ENCODE data around the gene COPA. TPM values are rescaled to one million over a fixed set of nuclear protein-coding genes. Genes with fewer than 3 reads are reported as not detected.

The COPA gene
- polyA plus RNA-seq, 1 of the 3 experiments (the other 2 are of a cell fraction) = 91.4 TPM

DNA sequence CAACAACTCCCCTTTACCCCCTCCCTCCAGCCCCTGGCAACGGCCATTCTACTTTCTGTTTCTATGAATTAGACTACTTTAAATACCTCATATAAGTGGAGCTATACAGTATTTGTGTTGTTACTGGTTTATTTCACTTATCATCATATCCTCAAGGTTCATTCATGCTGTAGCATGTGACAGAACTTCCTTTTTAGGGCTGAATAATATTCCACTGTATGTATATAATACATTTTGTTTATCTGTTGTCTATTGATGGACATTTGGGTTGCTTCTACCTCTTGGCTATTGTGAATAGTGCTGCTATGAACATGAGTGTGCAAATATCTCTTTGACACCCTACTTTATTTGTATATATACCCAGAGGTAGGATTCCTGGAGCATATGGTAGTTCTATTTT, 26.0 kb upstream of the COPA start:
- POLR2A ChIA-PET = no interaction called here
- Histone ChIP-seq H3K4me2 (no peak overlapping the region), H3F3A (replicated peaks; ENCODE audit: insufficient read depth) (no peaks in the 10 kb centered on the region), H3K9me2 (no peaks in the 10 kb centered on the region), H4K20me1 (ENCODE audit: insufficient read depth) (no peaks in the 10 kb centered on the region), H3K36me3 (replicated peaks in 1 of 2; ENCODE audit: control insufficient read depth in 1 of 2, insufficient read depth in 2 of 2, low read length in 1 of 2) (no peaks in the 10 kb centered on the region), H3K27me3 (ENCODE audit: insufficient read depth) (no peaks in the 10 kb centered on the region), H3K9ac (no peak overlapping the region), H3K27ac (ENCODE audit: low read depth in 2 of 2, low read length in 1 of 2) (no peak overlapping the region), H3K9me3 (no peaks in the 10 kb centered on the region), H3K4me1 (ENCODE audit: control insufficient read depth in 1 of 2, insufficient read depth in 2 of 2, low read depth in 1 of 2, low read length in 1 of 2) (no peaks in the 10 kb centered on the region), H2AFZ (ENCODE audit: low read depth) (no peak overlapping the region), H3K79me2 (ENCODE audit: insufficient read depth) (no peaks in the 10 kb centered on the region), H3K4me3 (ENCODE audit: low read depth in 2 of 2, low read length in 1 of 2) (no peak overlapping the region)
- TF ChIP-seq, protein P1, sequence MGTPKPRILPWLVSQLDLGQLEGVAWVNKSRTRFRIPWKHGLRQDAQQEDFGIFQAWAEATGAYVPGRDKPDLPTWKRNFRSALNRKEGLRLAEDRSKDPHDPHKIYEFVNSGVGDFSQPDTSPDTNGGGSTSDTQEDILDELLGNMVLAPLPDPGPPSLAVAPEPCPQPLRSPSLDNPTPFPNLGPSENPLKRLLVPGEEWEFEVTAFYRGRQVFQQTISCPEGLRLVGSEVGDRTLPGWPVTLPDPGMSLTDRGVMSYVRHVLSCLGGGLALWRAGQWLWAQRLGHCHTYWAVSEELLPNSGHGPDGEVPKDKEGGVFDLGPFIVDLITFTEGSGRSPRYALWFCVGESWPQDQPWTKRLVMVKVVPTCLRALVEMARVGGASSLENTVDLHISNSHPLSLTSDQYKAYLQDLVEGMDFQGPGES (IDR thresholded peaks at IDR 0.05; ENCODE audit: low read depth, low read length) = no peak
- no peak for TF ChIP-seq YY1 (IDR thresholded peaks at IDR 0.05; ENCODE audit: low read depth)
- DNase-seq = no peak
- CTCF ChIA-PET = interaction anchor here (1.0 to 1.5 kb wide), 2 partner anchors 10 to 76 kb away, joined by 3 to 4 read pairs; no protein-coding TSS in a partner anchor
- 56% methylated on average over 1 of the region's 1 CpG for WGBS (ENCODE audit: low lambda C conversion rate)

DNA sequence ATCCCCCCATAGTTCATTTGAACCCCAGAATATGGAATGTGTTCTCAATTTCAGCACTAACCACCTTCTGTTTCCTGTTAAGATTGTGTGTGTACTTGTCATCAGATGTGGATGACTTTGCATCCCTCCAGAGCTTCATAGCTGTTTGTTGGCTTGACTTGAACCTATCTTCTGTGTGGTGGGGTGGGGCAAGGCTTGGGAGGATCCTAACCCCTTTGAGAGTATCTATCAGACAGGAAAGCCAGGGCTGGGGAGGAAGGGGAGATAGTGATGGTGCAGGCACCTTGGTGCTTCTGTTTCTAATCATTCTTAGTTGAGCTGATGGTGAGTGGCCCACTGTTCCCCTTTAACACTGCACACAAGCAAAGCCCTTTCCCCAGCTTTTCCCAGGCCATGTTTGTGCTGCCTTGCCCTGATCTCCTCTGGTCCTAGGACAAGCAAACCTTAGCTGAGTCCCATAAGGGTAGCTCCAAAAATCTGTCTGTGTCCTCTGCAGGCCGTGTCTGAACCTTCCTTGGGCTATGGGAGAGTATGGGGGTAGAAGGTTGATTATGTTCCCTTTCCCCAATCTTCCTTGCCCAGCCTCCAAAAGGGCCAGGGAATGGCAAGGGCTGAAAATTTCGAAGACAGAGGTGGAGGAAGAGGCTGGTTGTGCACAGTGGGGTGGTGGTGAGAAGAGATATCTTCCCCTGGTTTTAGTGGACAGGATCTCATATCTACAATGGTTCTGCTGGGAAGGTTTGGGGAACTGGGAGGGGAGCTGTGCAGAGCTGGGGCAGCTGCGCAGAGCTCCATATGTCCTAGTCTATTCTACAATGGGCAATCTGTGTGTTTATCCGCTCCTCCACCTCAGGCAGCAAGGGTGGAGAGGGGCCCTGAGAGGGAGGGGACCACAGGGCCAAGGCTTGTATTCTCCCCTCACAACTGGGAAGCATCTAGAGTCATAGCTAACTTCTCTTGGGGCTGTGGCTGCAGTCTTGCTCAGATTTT, 25.2 kb upstream of the COPA start:
- WGBS (ENCODE audit: low lambda C conversion rate) = 42% methylated on average over 4 of the region's 4 CpGs
- POLR2A ChIA-PET = no interaction called here
- H3K36me3 ChIP-seq (replicated peaks in 1 of 2; ENCODE audit: control insufficient read depth in 1 of 2, insufficient read depth in 2 of 2, low read length in 1 of 2) = no peaks in the 10 kb centered on the region
- no peak for DNase-seq
- H2AFZ ChIP-seq (ENCODE audit: low read depth) = no peak overlapping the region
- H3K4me2 ChIP-seq = no peak overlapping the region
- H3K9me3 ChIP-seq = no peaks in the 10 kb centered on the region
- H3K27ac ChIP-seq (ENCODE audit: low read depth in 2 of 2, low read length in 1 of 2) = no peak overlapping the region
- H3K4me1 ChIP-seq (ENCODE audit: control insufficient read depth in 1 of 2, insufficient read depth in 2 of 2, low read depth in 1 of 2, low read length in 1 of 2) = no peaks in the 10 kb centered on the region
- TF ChIP-seq, protein P2, sequence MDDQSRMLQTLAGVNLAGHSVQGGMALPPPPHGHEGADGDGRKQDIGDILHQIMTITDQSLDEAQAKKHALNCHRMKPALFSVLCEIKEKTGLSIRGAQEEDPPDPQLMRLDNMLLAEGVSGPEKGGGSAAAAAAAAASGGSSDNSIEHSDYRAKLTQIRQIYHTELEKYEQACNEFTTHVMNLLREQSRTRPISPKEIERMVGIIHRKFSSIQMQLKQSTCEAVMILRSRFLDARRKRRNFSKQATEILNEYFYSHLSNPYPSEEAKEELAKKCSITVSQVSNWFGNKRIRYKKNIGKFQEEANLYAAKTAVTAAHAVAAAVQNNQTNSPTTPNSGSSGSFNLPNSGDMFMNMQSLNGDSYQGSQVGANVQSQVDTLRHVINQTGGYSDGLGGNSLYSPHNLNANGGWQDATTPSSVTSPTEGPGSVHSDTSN (IDR thresholded peaks at IDR 0.05) = no peak
- TF ChIP-seq TCF12 (IDR thresholded peaks at IDR 0.05) = no peak
- TF ChIP-seq, protein P3, sequence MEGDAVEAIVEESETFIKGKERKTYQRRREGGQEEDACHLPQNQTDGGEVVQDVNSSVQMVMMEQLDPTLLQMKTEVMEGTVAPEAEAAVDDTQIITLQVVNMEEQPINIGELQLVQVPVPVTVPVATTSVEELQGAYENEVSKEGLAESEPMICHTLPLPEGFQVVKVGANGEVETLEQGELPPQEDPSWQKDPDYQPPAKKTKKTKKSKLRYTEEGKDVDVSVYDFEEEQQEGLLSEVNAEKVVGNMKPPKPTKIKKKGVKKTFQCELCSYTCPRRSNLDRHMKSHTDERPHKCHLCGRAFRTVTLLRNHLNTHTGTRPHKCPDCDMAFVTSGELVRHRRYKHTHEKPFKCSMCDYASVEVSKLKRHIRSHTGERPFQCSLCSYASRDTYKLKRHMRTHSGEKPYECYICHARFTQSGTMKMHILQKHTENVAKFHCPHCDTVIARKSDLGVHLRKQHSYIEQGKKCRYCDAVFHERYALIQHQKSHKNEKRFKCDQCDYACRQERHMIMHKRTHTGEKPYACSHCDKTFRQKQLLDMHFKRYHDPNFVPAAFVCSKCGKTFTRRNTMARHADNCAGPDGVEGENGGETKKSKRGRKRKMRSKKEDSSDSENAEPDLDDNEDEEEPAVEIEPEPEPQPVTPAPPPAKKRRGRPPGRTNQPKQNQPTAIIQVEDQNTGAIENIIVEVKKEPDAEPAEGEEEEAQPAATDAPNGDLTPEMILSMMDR (IDR thresholded peaks at IDR 0.05) = no peak
- no peak for TF ChIP-seq CHD2 (IDR thresholded peaks at IDR 0.05; ENCODE audit: low read length, partially characterized antibody)
- TF ChIP-seq JUND (IDR thresholded peaks at IDR 0.05) = no peak
- TF ChIP-seq GATA2 (CRISPR knock-in tag; IDR thresholded peaks at IDR 0.05) = no peak
- TF ChIP-seq SMC3 (IDR thresholded peaks at IDR 0.05; ENCODE audit: low read depth, low read length) = no peak
- TF ChIP-seq MEF2A (IDR thresholded peaks at IDR 0.05; ENCODE audit: borderline replicate concordance, low read depth) = no peak
- TF ChIP-seq FOXM1 (IDR thresholded peaks at IDR 0.05; ENCODE audit: low read depth) = no peak
- no peaks in the 10 kb centered on the region for H3K9me2 ChIP-seq
- H3F3A ChIP-seq (replicated peaks; ENCODE audit: insufficient read depth) = no peaks in the 10 kb centered on the region
- H3K9ac ChIP-seq = no peak overlapping the region
- no peaks in the 10 kb centered on the region for H4K20me1 ChIP-seq (ENCODE audit: insufficient read depth)
- H3K27me3 ChIP-seq (ENCODE audit: insufficient read depth) = no peaks in the 10 kb centered on the region
- no peaks in the 10 kb centered on the region for H3K79me2 ChIP-seq (ENCODE audit: insufficient read depth)
- CTCF ChIA-PET = interaction anchor here (0.5 to 9.0 kb wide), 8 partner anchors 7 to 267 kb away, joined by 3 to 85 read pairs (median 3); no protein-coding TSS in a partner anchor
- H3K4me3 ChIP-seq (ENCODE audit: low read depth in 2 of 2, low read length in 1 of 2) = no peak overlapping the region
